Ishikawa (cell line): ENCODE data around the gene SAMD4B.

Experiments used
- CEBPB ChIP-seq: IDR thresholded peaks from 2 replicates; pipeline ENCODE4 v1.6.1; 2012
- CREB1 ChIP-seq: IDR thresholded peaks from 2 replicates; pipeline ENCODE4 v1.6.1; 2012; ENCODE audit warnings: low read depth
- EGR1 ChIP-seq: IDR thresholded peaks from 2 replicates; pipeline ENCODE4 v1.6.1; 2012
- EP300 ChIP-seq: IDR thresholded peaks from 2 replicates; pipeline ENCODE4 v1.6.1; 2012; ENCODE audit warnings: borderline replicate concordance
- FOXM1 ChIP-seq: IDR thresholded peaks from 2 replicates; pipeline ENCODE4 v1.6.1; 2012; ENCODE audit warnings: low read depth, borderline replicate concordance
- NFIC ChIP-seq: IDR thresholded peaks from 2 replicates; pipeline ENCODE4 v1.6.1; 2012
- RAD21 ChIP-seq: IDR thresholded peaks from 2 replicates; pipeline ENCODE4 v1.6.1; 2012; ENCODE audit warnings: low read depth
- TAF1 ChIP-seq: IDR thresholded peaks from 2 replicates; pipeline ENCODE4 v1.6.1; 2012; ENCODE audit warnings: low read depth, mild to moderate bottlenecking
- TCF12 ChIP-seq: IDR thresholded peaks from 2 replicates; pipeline ENCODE4 v1.6.1; 2012; ENCODE audit warnings: low read depth
- TEAD4 ChIP-seq: IDR thresholded peaks from 2 replicates; pipeline ENCODE4 v1.6.1; 2012
- YY1 ChIP-seq: IDR thresholded peaks from 2 replicates; pipeline ENCODE4 v1.6.1; 2012; ENCODE audit warnings: low read depth
- TF ChIP-seq, protein P1 (sequence below): IDR thresholded peaks from 2 replicates; pipeline ENCODE4 v1.6.1; 2012
- TF ChIP-seq, protein P2 (sequence below): IDR thresholded peaks from 2 replicates; pipeline ENCODE4 v1.6.1; 2012; ENCODE audit warnings: low read depth, mild to moderate bottlenecking

DNA sequence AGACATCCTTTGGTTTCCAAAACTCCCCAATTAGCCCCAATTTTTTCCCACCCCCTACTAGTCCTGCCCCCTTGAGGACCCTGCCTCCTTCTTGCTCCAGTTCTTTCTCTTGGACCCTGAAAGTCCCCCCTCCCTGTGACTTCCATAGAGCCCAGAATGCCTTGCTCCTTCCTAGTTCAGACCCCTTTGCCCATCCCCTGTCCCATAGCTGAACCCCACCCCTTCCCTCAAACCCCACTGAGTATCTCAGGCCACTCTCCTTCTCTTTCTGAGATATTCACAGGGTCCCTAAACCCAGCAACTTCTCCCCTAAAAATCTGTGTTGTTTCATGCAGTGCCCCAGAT is 20.4 kb upstream of the SAMD4B start:
- no peak for TF ChIP-seq TAF1
- no peak for TF ChIP-seq CEBPB
- no peak for TF ChIP-seq TEAD4
- TF ChIP-seq, protein P1, sequence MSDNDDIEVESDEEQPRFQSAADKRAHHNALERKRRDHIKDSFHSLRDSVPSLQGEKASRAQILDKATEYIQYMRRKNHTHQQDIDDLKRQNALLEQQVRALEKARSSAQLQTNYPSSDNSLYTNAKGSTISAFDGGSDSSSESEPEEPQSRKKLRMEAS: no peak
- TF ChIP-seq NFIC: no peak
- TF ChIP-seq RAD21: no peak
- no peak for TF ChIP-seq CREB1
- no peak for TF ChIP-seq EP300
- no peak for TF ChIP-seq YY1
- TF ChIP-seq FOXM1: no peak
- TF ChIP-seq, protein P2, sequence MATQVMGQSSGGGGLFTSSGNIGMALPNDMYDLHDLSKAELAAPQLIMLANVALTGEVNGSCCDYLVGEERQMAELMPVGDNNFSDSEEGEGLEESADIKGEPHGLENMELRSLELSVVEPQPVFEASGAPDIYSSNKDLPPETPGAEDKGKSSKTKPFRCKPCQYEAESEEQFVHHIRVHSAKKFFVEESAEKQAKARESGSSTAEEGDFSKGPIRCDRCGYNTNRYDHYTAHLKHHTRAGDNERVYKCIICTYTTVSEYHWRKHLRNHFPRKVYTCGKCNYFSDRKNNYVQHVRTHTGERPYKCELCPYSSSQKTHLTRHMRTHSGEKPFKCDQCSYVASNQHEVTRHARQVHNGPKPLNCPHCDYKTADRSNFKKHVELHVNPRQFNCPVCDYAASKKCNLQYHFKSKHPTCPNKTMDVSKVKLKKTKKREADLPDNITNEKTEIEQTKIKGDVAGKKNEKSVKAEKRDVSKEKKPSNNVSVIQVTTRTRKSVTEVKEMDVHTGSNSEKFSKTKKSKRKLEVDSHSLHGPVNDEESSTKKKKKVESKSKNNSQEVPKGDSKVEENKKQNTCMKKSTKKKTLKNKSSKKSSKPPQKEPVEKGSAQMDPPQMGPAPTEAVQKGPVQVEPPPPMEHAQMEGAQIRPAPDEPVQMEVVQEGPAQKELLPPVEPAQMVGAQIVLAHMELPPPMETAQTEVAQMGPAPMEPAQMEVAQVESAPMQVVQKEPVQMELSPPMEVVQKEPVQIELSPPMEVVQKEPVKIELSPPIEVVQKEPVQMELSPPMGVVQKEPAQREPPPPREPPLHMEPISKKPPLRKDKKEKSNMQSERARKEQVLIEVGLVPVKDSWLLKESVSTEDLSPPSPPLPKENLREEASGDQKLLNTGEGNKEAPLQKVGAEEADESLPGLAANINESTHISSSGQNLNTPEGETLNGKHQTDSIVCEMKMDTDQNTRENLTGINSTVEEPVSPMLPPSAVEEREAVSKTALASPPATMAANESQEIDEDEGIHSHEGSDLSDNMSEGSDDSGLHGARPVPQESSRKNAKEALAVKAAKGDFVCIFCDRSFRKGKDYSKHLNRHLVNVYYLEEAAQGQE: no peak
- TF ChIP-seq TCF12: no peak
- TF ChIP-seq EGR1: no peak
